ENCODE measurements around the gene POU5F1. TPM values are rescaled to one million over a fixed set of nuclear protein-coding genes. Genes with fewer than 3 reads are reported as not detected.

POU5F1 gene
- total RNA-seq, 1 donor from 2014 or later, result 0.98 TPM

DNA sequence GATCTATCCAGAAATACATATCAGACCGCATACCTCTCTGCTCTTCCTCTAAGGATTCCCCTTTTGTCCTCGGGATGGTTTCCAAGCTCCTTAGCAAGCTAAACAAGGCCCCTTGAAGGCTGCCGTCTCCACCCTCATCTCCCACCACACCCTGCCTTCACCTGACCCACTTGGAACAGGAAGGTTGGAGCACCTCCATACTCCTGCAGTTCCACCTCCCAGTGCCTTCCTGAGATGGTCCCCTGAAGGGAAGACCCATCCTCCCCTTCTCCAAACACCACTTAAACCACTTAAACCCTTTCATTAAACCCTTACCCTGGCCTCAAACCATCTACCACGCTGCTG is 8.5 kb upstream of the POU5F1 start:
- H3K9me3 ChIP-seq, result no peaks in the 10 kb centered on the region
- H3K36me3 ChIP-seq, result no peaks in the 10 kb centered on the region
- no peak for TF ChIP-seq POLR2AphosphoS5 (IDR thresholded peaks at IDR 0.05; ENCODE audit: insufficient read depth in 1 of 2, low read depth in 1 of 2)
- TF ChIP-seq, protein P1, sequence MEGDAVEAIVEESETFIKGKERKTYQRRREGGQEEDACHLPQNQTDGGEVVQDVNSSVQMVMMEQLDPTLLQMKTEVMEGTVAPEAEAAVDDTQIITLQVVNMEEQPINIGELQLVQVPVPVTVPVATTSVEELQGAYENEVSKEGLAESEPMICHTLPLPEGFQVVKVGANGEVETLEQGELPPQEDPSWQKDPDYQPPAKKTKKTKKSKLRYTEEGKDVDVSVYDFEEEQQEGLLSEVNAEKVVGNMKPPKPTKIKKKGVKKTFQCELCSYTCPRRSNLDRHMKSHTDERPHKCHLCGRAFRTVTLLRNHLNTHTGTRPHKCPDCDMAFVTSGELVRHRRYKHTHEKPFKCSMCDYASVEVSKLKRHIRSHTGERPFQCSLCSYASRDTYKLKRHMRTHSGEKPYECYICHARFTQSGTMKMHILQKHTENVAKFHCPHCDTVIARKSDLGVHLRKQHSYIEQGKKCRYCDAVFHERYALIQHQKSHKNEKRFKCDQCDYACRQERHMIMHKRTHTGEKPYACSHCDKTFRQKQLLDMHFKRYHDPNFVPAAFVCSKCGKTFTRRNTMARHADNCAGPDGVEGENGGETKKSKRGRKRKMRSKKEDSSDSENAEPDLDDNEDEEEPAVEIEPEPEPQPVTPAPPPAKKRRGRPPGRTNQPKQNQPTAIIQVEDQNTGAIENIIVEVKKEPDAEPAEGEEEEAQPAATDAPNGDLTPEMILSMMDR (IDR thresholded peaks at IDR 0.05), result no peak
- TF ChIP-seq POLR2A (IDR thresholded peaks at IDR 0.05), result no peak
- H3K4me3 ChIP-seq, result no peak overlapping the region
- no peak for DNase-seq (ENCODE audit: extremely low spot score in 2 of 2)
- intact Hi-C loops (cut with DNase I), result no loop called here
- H3K27ac ChIP-seq, result no peak overlapping the region
- peaks cover 6% of the 10 kb centered on the region for H3K4me1 ChIP-seq
- no peaks in the 10 kb centered on the region for H3K27me3 ChIP-seq

- Histone ChIP-seq H3K27ac (no peak overlapping the region), H3K4me3 (no peak overlapping the region), H3K4me1 (peaks cover 6% of the 10 kb centered on the region), H3K27me3 (no peaks in the 10 kb centered on the region), H3K9me3 (no peaks in the 10 kb centered on the region), H3K36me3 (no peaks in the 10 kb centered on the region)
- no peak for DNase-seq (ENCODE audit: extremely low spot score in 2 of 2)
- TF ChIP-seq, protein P1 (IDR thresholded peaks at IDR 0.05), result no peak
- TF ChIP-seq POLR2AphosphoS5 (IDR thresholded peaks at IDR 0.05; ENCODE audit: insufficient read depth in 1 of 2, low read depth in 1 of 2) (no peak), POLR2A (IDR thresholded peaks at IDR 0.05) (no peak)
- intact Hi-C loops (cut with DNase I), result no loop called here
These were observed 7.9 kb upstream of the POU5F1 start for GRCh38 chr6:31178143-31179041.

DNA sequence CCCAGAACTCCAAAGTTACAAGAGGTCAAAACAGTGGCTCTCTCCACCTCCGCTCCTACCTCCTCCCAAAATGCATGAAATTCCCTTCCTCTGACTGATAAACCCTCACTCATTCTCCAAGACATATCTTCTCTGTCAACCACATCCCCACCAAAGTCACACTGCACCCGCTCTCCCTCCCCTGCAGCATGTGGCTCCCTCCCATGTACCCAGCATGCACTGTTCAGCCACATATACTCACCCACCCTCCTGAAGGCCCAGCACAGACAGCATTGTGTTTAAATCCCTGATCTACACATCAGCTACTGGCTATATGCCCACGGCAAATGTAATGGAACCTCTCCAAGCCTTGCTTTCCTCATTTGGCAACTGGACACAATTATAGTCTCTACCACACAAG is 5.5 kb upstream of the POU5F1 start:
- H3K27ac ChIP-seq, result no peak overlapping the region
- H3K27me3 ChIP-seq, result no peaks in the 10 kb centered on the region
- H3K36me3 ChIP-seq, result no peaks in the 10 kb centered on the region
- no peak for DNase-seq (ENCODE audit: extremely low spot score in 2 of 2)
- H3K9me3 ChIP-seq, result no peaks in the 10 kb centered on the region
- peaks cover 6% of the 10 kb centered on the region for H3K4me1 ChIP-seq
- no peak for TF ChIP-seq POLR2A (IDR thresholded peaks at IDR 0.05)
- TF ChIP-seq, protein P1 (IDR thresholded peaks at IDR 0.05), result no peak
- TF ChIP-seq POLR2AphosphoS5 (IDR thresholded peaks at IDR 0.05; ENCODE audit: insufficient read depth in 1 of 2, low read depth in 1 of 2), result no peak
- intact Hi-C loops (cut with DNase I), result no loop called here
- H3K4me3 ChIP-seq, result no peak overlapping the region

DNA sequence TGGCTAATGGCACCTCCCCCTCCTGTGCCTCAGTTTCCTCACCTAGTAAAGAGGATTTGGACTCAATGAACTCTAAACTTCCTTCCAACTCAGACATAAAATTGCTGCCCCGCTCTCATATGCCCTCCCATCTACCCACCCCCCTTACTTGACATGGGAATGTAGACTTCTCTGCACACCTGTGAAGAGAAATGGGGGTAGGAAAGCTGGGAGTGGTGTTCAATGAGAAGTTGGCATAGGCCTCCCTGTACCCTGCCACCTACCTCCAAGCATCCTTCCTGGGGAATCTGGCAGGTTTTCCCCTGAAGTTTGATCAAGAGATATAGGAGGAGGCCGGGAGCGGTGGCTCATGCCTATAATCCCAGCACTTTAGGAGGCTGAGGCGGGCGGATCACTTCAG is 3.9 kb upstream of the POU5F1 start:
- Histone ChIP-seq H3K27me3 (no peaks in the 10 kb centered on the region), H3K9me3 (no peaks in the 10 kb centered on the region), H3K4me3 (no peak overlapping the region), H3K36me3 (no peaks in the 10 kb centered on the region), H3K4me1 (peaks cover 6% of the 10 kb centered on the region), H3K27ac (no peak overlapping the region)
- no peak for DNase-seq (ENCODE audit: extremely low spot score in 2 of 2)
- intact Hi-C loops (cut with DNase I), result no loop called here
- no peak for TF ChIP-seq POLR2AphosphoS5 (IDR thresholded peaks at IDR 0.05; ENCODE audit: insufficient read depth in 1 of 2, low read depth in 1 of 2)
- TF ChIP-seq POLR2A (IDR thresholded peaks at IDR 0.05), result no peak
- TF ChIP-seq, protein P1 (IDR thresholded peaks at IDR 0.05), result no peak

DNA sequence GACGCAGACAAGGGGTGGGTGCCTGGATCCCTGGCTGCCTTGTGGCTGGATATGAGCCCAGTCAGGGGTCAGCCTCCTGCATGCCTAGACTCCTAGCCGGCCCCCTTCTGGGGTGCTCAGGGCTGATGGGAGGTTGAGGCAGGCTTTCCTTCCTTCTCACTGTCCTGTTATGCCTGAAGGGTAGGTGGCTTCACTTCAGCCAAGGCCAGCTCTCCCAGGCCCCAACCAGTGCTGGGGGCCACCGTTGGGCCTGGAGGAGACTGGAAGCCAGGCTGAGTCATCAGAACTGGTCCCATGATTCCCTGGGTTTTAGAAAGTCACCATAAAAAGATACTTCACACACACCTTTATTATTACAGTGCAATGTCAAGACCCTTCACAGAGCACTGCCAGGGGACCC is 2.9 kb upstream of the POU5F1 start:
- no peaks in the 10 kb centered on the region for H3K9me3 ChIP-seq
- H3K36me3 ChIP-seq, result no peaks in the 10 kb centered on the region
- no peaks in the 10 kb centered on the region for H3K4me1 ChIP-seq
- H3K4me3 ChIP-seq, result no peak overlapping the region
- H3K27me3 ChIP-seq, result no peaks in the 10 kb centered on the region
- no peak for DNase-seq (ENCODE audit: extremely low spot score in 2 of 2)
- intact Hi-C loops (cut with DNase I), result no loop called here
- TF ChIP-seq POLR2AphosphoS5 (IDR thresholded peaks at IDR 0.05; ENCODE audit: insufficient read depth in 1 of 2, low read depth in 1 of 2) (no peak), POLR2A (IDR thresholded peaks at IDR 0.05) (no peak)
- TF ChIP-seq, protein P1 (IDR thresholded peaks at IDR 0.05), result no peak
- H3K27ac ChIP-seq, result no peak overlapping the region
